ENCODE measurements around the gene ZNF664.

The ZNF664 gene

DNA sequence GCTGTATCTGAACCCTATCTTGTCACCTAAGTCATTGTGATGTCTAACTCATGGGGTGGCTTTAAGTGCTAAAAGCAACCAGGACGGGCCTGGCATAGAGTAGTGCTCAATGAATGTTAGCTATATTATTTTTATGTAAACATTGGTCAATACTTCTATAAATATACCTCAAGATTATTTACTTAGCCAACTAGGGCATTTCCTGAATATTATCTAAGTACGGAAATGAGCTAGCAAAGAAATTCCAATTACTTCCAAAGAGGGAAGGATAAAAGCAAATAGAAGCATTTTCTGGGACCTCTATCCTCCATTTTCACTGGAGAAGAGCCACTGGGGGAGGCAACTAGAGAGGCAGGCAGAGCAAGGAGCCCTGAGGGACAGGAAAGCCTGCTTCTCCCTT is 21.0 kb upstream of the ZNF664 start:
- TF ChIP-seq, protein P1, sequence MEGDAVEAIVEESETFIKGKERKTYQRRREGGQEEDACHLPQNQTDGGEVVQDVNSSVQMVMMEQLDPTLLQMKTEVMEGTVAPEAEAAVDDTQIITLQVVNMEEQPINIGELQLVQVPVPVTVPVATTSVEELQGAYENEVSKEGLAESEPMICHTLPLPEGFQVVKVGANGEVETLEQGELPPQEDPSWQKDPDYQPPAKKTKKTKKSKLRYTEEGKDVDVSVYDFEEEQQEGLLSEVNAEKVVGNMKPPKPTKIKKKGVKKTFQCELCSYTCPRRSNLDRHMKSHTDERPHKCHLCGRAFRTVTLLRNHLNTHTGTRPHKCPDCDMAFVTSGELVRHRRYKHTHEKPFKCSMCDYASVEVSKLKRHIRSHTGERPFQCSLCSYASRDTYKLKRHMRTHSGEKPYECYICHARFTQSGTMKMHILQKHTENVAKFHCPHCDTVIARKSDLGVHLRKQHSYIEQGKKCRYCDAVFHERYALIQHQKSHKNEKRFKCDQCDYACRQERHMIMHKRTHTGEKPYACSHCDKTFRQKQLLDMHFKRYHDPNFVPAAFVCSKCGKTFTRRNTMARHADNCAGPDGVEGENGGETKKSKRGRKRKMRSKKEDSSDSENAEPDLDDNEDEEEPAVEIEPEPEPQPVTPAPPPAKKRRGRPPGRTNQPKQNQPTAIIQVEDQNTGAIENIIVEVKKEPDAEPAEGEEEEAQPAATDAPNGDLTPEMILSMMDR (IDR thresholded peaks at IDR 0.05; ENCODE audit: unreplicated experiment in 3 of 3): no peak
- Mint-ChIP-seq H3K4me3 (no peak overlapping the region), H3K4me1 (peaks cover 43% of the 10 kb centered on the region), H3K27ac (peak overlapping the region in 1 of 3 experiments; percentile 57), H3K27me3 (ENCODE audit: low read depth) (no peaks in the 10 kb centered on the region), H3K9me3 (no peaks in the 10 kb centered on the region), H3K36me3 (ENCODE audit: low read depth) (peaks cover 20% of the 10 kb centered on the region)

DNA sequence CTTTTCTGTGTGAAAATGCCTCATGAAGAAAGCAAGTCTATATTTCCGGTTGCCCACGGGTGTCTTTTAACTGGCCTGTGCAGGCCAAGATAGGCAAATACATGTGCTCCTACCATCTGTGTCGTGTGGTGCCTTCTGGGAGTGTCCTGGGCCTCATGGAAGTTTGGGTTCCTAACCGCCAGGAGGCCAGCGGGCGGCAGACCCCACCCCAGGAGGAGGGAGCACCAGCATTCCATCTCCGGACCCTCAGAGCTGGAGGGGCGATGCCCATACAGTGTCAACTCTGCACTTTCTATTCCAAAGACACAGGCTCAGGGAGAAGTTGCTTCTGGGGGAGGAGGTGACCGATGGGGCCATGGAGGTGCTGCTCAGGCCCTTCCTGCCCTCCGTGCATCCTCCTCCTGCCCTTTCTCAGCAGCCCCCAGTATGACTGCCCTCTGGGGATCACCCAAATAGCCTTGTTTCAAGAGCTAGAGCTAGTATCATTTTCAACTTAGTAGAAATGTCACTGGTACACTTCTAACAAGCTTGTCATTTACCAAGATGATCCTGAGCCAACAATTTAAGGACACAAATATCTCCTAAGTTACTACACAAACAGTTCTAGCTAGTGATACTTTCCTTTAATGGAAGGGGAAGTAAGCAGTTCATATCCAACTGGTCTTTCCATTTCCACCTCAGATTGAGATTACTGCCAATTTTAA is 18.2 kb upstream of the ZNF664 start:
- H3K27ac Mint-ChIP-seq: no peak overlapping the region
- H3K4me1 Mint-ChIP-seq: peaks cover 20% of the 10 kb centered on the region
- peaks cover 4% of the 10 kb centered on the region for H3K36me3 Mint-ChIP-seq (ENCODE audit: low read depth)
- TF ChIP-seq, protein P1 (IDR thresholded peaks at IDR 0.05; ENCODE audit: unreplicated experiment in 3 of 3): no peak
- no peaks in the 10 kb centered on the region for H3K27me3 Mint-ChIP-seq (ENCODE audit: low read depth)
- no peaks in the 10 kb centered on the region for H3K9me3 Mint-ChIP-seq
- H3K4me3 Mint-ChIP-seq: no peak overlapping the region

DNA sequence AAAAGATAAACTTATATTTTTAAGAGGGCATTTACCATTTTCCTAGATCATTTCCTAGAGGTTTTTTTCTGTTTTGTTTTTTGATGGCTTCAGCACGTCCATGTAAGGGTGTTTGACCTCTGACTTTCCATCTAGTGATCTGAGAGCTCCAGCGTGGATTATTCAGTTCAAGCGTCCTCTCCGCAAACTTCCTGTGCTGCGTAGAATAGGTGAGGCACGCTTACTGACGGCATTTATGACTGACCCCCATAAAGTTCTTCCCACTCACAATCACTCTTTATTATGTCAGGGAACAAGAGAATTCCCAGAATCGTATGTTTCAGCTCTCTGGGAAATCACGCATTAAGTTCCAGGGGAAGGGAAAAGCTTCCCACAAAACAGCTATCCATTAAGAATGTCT is 16.8 kb upstream of the ZNF664 start:
- Mint-ChIP-seq H3K27ac (peak overlapping the region in 1 of 3 experiments; percentile 25), H3K9me3 (no peaks in the 10 kb centered on the region), H3K27me3 (ENCODE audit: low read depth) (no peaks in the 10 kb centered on the region), H3K36me3 (ENCODE audit: low read depth) (no peaks in the 10 kb centered on the region), H3K4me3 (no peak overlapping the region), H3K4me1 (peaks cover 8% of the 10 kb centered on the region)
- TF ChIP-seq, protein P1 (IDR thresholded peaks at IDR 0.05; ENCODE audit: unreplicated experiment in 3 of 3): no peak

DNA sequence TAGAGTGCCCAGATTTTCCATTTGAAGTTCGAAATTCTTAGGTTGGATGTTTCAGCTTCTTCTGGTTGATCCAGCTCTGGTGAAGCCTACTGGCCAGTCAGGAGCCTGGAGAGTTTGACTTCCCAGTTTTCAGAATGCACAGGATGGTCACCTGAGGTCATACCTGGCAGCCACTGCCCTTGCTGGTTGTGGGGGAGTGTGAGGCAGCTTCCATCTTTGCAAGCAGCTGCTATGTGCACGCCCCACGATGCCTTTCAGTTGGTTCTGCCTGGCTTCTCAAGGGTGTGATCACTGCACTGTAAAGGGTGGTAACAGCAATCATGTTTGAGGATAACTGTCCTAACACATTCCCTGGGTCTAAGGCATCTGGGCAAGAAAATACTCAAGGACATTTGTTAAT is 15.8 kb upstream of the ZNF664 start:
- peak overlapping the region in 1 of 3 experiments; percentile 25 for H3K27ac Mint-ChIP-seq
- peaks cover 8% of the 10 kb centered on the region for H3K4me1 Mint-ChIP-seq
- H3K9me3 Mint-ChIP-seq: no peaks in the 10 kb centered on the region
- no peaks in the 10 kb centered on the region for H3K36me3 Mint-ChIP-seq (ENCODE audit: low read depth)
- H3K27me3 Mint-ChIP-seq (ENCODE audit: low read depth): no peaks in the 10 kb centered on the region
- TF ChIP-seq, protein P1 (IDR thresholded peaks at IDR 0.05; ENCODE audit: unreplicated experiment in 3 of 3): no peak
- no peak overlapping the region for H3K4me3 Mint-ChIP-seq

DNA sequence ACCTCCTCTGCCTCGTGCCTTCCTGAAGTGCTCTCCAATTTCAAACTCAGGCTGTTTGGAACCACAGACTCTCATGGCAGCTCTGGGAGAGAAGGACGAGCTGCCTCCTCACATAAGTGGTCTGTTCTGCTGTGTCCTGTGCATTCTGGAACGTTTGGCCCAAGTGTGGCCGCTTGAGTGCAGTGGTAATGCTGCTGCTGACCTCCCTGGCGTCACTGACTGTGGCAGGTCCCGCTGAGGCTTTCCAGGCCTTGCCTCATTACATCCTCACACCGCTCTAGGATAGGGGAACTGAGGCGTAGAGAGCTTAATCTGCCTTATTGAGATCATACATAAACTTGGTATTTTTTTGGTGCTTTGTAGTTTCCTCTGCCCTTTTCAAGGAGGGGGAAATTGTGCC is 14.6 kb upstream of the ZNF664 start:
- Mint-ChIP-seq H3K36me3 (ENCODE audit: low read depth) (no peaks in the 10 kb centered on the region), H3K27me3 (ENCODE audit: low read depth) (no peaks in the 10 kb centered on the region), H3K4me3 (no peak overlapping the region), H3K27ac (peak overlapping the region in 1 of 3 experiments; percentile 23), H3K9me3 (no peaks in the 10 kb centered on the region), H3K4me1 (peaks cover 11% of the 10 kb centered on the region)
- TF ChIP-seq, protein P1 (IDR thresholded peaks at IDR 0.05; ENCODE audit: unreplicated experiment in 3 of 3): no peak

DNA sequence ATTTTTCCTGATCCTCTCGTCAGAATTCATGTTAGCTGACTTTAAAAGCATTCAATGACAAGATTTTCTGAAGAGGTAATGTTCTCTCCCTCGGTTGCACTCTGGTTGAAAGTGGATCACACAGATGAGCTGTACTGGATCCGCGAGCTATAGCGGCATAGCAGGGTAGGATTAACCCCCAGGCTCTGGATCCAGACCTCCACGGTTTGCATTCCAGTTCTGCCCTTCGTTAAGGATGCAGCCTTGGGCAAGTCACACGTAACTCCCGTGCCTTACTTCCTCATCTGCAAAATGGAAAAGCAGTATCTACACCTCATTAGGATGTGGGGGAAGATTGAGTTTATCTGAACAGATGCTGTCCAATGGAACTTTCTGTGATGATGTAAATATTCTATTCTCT is 14.1 kb upstream of the ZNF664 start:
- H3K36me3 Mint-ChIP-seq (ENCODE audit: low read depth): no peaks in the 10 kb centered on the region
- H3K27me3 Mint-ChIP-seq (ENCODE audit: low read depth): no peaks in the 10 kb centered on the region
- H3K4me3 Mint-ChIP-seq: no peak overlapping the region
- H3K4me1 Mint-ChIP-seq: peaks cover 11% of the 10 kb centered on the region
- no peaks in the 10 kb centered on the region for H3K9me3 Mint-ChIP-seq
- peak overlapping the region in 1 of 3 experiments; percentile 23 for H3K27ac Mint-ChIP-seq
- TF ChIP-seq, protein P1 (IDR thresholded peaks at IDR 0.05; ENCODE audit: unreplicated experiment in 3 of 3): no peak

Data from nephron (organoid).